Mucosa of descending colon (tissue), 3 donors: ENCODE measurements around the gene LEFTY2. TPM values are rescaled to one million over a fixed set of nuclear protein-coding genes. Genes with fewer than 3 reads are reported as not detected.
"Not testable (repeated sequence)": the region's sequence is repeated elsewhere in the genome, so short reads cannot be mapped to it uniquely, and the experiment has no call there.

Experiments
- ATAC-seq: fragments of 200-7000 bp; cut with Tn5 transposase; one replicate; pipeline ENCODE4 v1.9.1; 2020; ENCODE audit warnings: mild to moderate bottlenecking, moderate library complexity
- DNase-seq, 3 donors: peaks; one replicate each; pipeline ENCODE4 v3.0.0-alpha.2; 2020
- H3K36me3 ChIP-seq: fragments of 200-600 bp; one replicate; pipeline ENCODE4 v1.8.0; 2021; ENCODE audit warnings: low read depth, mild to moderate bottlenecking
- H3K4me1 ChIP-seq: fragments of 200-600 bp; one replicate; pipeline ENCODE4 v1.8.0; 2021; ENCODE audit warnings: low read depth, mild to moderate bottlenecking
- H3K4me3 ChIP-seq: fragments of 200-600 bp; one replicate; pipeline ENCODE4 v1.8.0; 2021; ENCODE audit warnings: mild to moderate bottlenecking
- H3K9me3 ChIP-seq: fragments of 200-600 bp; one replicate; pipeline ENCODE4 v1.8.0; 2021; ENCODE audit warnings: mild to moderate bottlenecking
- CTCF ChIP-seq: fragments of 200-600 bp; IDR thresholded peaks from one replicate; pipeline ENCODE4 v1.8.0; 2022; ENCODE audit warnings: antibody characterized with exemption, mild to moderate bottlenecking
- intact Hi-C, 2 donors: fragments of 100-400 bp; cut with DNase I in 1 of 2; cut with micrococcal nuclease in 1 of 2; formaldehyde crosslinking; loops; one replicate each; pipeline versions ENCODE4 v1.11.0 to v1.11.1; 2022; cut with DNase I, micrococcal nuclease
- total RNA-seq, 3 donors: library from RNA; stranded (reverse); fragmentation: NEBNext Ultra II Directional in 2 of 3; extraction: Animal tissue kit (Norgen Biotek cat#: 25700) in 2 of 3; gene quantifications; one replicate each; pipeline versions ENCODE4 v1.2.1 to v1.2.4, GENCODE V29; 2021 to 2023
- donor health status: DM: no; HTN: no; CAD: no; lungs with moderate emphysema.
- donor health status: DM: no; HTN: no; CAD: no.
- donor health status: DM: no; HTN: yes; CAD: no.

The LEFTY2 gene
- total RNA-seq, 3 donors from 2014 or later: 0.32 to 0.77 (median 0.35) TPM

- intact Hi-C loops: no loop called here
- DNase-seq (no peak), ATAC-seq (no peak)
- no peaks in the 10 kb centered on the region for H3K36me3 ChIP-seq
- TF ChIP-seq CTCF: no peak
- no peaks in the 10 kb centered on the region for H3K9me3 ChIP-seq
- no peaks in the 10 kb centered on the region for H3K4me1 ChIP-seq
- no peak overlapping the region for H3K4me3 ChIP-seq
Measured at GRCh38 chr1:225943582-225943981, 2.6 kb upstream of the LEFTY2 start.

- no peak overlapping the region for H3K4me3 ChIP-seq
- H3K36me3 ChIP-seq: no peaks in the 10 kb centered on the region
- no peak for TF ChIP-seq CTCF
- intact Hi-C loops: no loop called here
- H3K4me1 ChIP-seq: no peaks in the 10 kb centered on the region
- no peaks in the 10 kb centered on the region for H3K9me3 ChIP-seq
- DNase-seq (no peak), ATAC-seq (peak; percentile 37)
Measured at GRCh38 chr1:225942574-225942973, 1.6 kb upstream of the LEFTY2 start.

GRCh38 chr1:225941942-225942222 lies 862 bp upstream of the LEFTY2 start:
- TF ChIP-seq CTCF: no peak
- Histone ChIP-seq H3K36me3 (no peaks in the 10 kb centered on the region), H3K4me3 (no peak overlapping the region), H3K4me1 (no peaks in the 10 kb centered on the region), H3K9me3 (no peaks in the 10 kb centered on the region)
- no peak for ATAC-seq
- intact Hi-C loops: no loop called here
- no peak for DNase-seq

GRCh38 chr1:225940385-225941151 lies 452 bp downstream of the LEFTY2 start:
- no peaks in the 10 kb centered on the region for H3K36me3 ChIP-seq
- no peak for TF ChIP-seq CTCF
- DNase-seq (no peak), ATAC-seq (no peak)
- intact Hi-C loops: no loop called here
- no peaks in the 10 kb centered on the region for H3K4me1 ChIP-seq
- no peaks in the 10 kb centered on the region for H3K9me3 ChIP-seq
- H3K4me3 ChIP-seq: no peak overlapping the region

- DNase-seq, intact Hi-C loops, H3K36me3 ChIP-seq, H3K9me3 ChIP-seq, H3K4me1 ChIP-seq, H3K4me3 ChIP-seq, ATAC-seq: not testable (repeated sequence)
Measured at GRCh38 chr1:225939939-225940310, 1.1 kb downstream of the LEFTY2 start.

- H3K4me1 ChIP-seq, H3K9me3 ChIP-seq, H3K36me3 ChIP-seq, DNase-seq, H3K4me3 ChIP-seq, intact Hi-C loops: not testable (repeated sequence)
- ATAC-seq: peak; percentile 24
Measured at GRCh38 chr1:225939097-225939938, 1.7 kb downstream of the LEFTY2 start.
